Endothelial cell of umbilical vein (primary cell): ENCODE measurements around the gene WDFY2.

Source experiments
- CTCF ChIP-seq, 2 donors: IDR thresholded peaks; 1 replicate in 1 of 2; 2 replicates in 1 of 2; pipeline ENCODE4 v1.5.1; 2011; ENCODE audit warnings: low read length in 2 of 2, mild to moderate bottlenecking in 2 of 2, moderate library complexity in 2 of 2, control low read depth in 1 of 2, inconsistent platforms in 1 of 2, low read depth in 1 of 2; ENCODE audit not compliant: insufficient read depth in 1 of 2; ENCODE audit errors: extremely low read depth in 1 of 2
- EZH2 ChIP-seq: IDR thresholded peaks from 2 replicates; pipeline ENCODE4 v1.6.1; 2012; ENCODE audit warnings: borderline replicate concordance, low read depth, mild to moderate bottlenecking, moderate library complexity, low read length, inconsistent platforms; ENCODE audit not compliant: severe bottlenecking
- POLR2A ChIP-seq: IDR thresholded peaks from 2 replicates; pipeline ENCODE4 v1.6.1; 2012; ENCODE audit warnings: low read depth, mild to moderate bottlenecking, control low read depth, low read length
- POLR2AphosphoS5 ChIP-seq: IDR thresholded peaks from 2 replicates; pipeline ENCODE4 v1.6.1; 2012; ENCODE audit warnings: low read depth, mild to moderate bottlenecking, control low read depth, low read length, moderate library complexity; ENCODE audit not compliant: insufficient read depth

GRCh38 chr13:51590231-51590970 is 6.1 kb downstream of the WDFY2 start:
- TF ChIP-seq POLR2A (no peak), CTCF (IDR thresholded peaks at IDR 0.05; ENCODE audit: extremely low read depth in 1 of 2, insufficient read depth in 1 of 2, low read depth in 1 of 2, low read length in 2 of 2) (no peak), EZH2 (no peak), POLR2AphosphoS5 (no peak)
